Upper lobe of left lung (tissue), 6 donors: ENCODE results near the gene IDS. TPM values are rescaled to one million over a fixed set of nuclear protein-coding genes. Genes with fewer than 3 reads are reported as not detected.
"Not testable (repeated sequence)": the region's sequence is repeated elsewhere in the genome, so short reads cannot be mapped to it uniquely, and the experiment has no call there.

Experiments used
- ATAC-seq, 2 donors: fragments of 200-7000 bp; cut with Tn5 transposase; one replicate each; pipeline ENCODE4 v1.9.1; 2022; ENCODE audit warnings: mild to moderate bottlenecking in 2 of 2, moderate library complexity in 2 of 2; ENCODE audit not compliant: low FRiP score in 2 of 2
- DNase-seq, 2 donors: peaks; one replicate each; pipeline ENCODE4 v3.0.0-alpha.2; 2019 to 2020
- H3K27ac ChIP-seq, 4 donors: fragments of 200-600 bp; sonication (generic); one replicate each; pipeline ENCODE4 v1.5.1; 2016 to 2019
- H3K27me3 ChIP-seq, 4 donors: fragments of 200-600 bp; sonication (generic); one replicate each; pipeline ENCODE4 v1.5.1; 2017 to 2019
- H3K36me3 ChIP-seq, 4 donors: fragments of 200-600 bp; sonication (generic); one replicate each; pipeline ENCODE4 v1.5.1; 2016 to 2019
- H3K4me1 ChIP-seq, 4 donors: fragments of 200-600 bp; sonication (generic); one replicate each; pipeline ENCODE4 v1.5.1; 2018 to 2019
- H3K4me3 ChIP-seq, 4 donors: fragments of 200-600 bp; sonication (generic); one replicate each; pipeline ENCODE4 v1.5.1; 2017 to 2019; ENCODE audit warnings: mild to moderate bottlenecking in 2 of 4, moderate library complexity in 1 of 4
- H3K9me3 ChIP-seq, 4 donors: fragments of 200-600 bp; sonication (generic); one replicate each; pipeline ENCODE4 v1.5.1; 2018 to 2019
- EP300 ChIP-seq, 4 donors: sonication (generic); formaldehyde crosslinking; IDR thresholded peaks; one replicate each; pipeline ENCODE4 v1.5.1; 2017; ENCODE audit warnings: antibody characterized with exemption in 4 of 4, control low read depth in 2 of 4
- POLR2A ChIP-seq, 4 donors: fragments of 450-650 bp; IDR thresholded peaks; one replicate each; pipeline ENCODE4 v1.5.1; 2016 to 2017; ENCODE audit warnings: antibody characterized with exemption in 4 of 4, mild to moderate bottlenecking in 2 of 4
- POLR2AphosphoS5 ChIP-seq, 2 donors: sonication (generic); formaldehyde crosslinking; IDR thresholded peaks; one replicate each; pipeline ENCODE4 v1.5.1; 2017; ENCODE audit warnings: antibody characterized with exemption in 2 of 2
- WGBS, 2 donors: methylation state at CpG; one replicate each; pipeline ENCODE4 v1.1.5; 2017 to 2018; 5-methylcytosine and 5-hydroxymethylcytosine counted together
- total RNA-seq, 6 donors: library from RNA; depleted of rRNA in 4 of 6; stranded (reverse); fragments of >200 nt in 4 of 6; gene quantifications; one replicate each; pipeline versions ENCODE4 v1.1.0 to v1.2.1, GENCODE V29; 2016 to 2021
- TF ChIP-seq, protein P1 (sequence below), 6 experiments: fragments of 450-650 bp in 4 of 6; fragments of 200-600 bp in 2 of 6; sonication (generic) in 2 of 6; IDR thresholded peaks; one replicate each; pipeline ENCODE4 v1.5.1; 2016 to 2019; ENCODE audit warnings: antibody characterized with exemption in 6 of 6
- donor health status: DM: no; HTN: no; CAD: no; lungs with moderate emphysema.
- donor health status: DM: no; HTN: yes; CAD: no; lungs with severe emphysema.

Gene IDS
- total RNA-seq, 6 donors from 2014 or later: 77.5 to 130 (median 97.5) TPM

DNA sequence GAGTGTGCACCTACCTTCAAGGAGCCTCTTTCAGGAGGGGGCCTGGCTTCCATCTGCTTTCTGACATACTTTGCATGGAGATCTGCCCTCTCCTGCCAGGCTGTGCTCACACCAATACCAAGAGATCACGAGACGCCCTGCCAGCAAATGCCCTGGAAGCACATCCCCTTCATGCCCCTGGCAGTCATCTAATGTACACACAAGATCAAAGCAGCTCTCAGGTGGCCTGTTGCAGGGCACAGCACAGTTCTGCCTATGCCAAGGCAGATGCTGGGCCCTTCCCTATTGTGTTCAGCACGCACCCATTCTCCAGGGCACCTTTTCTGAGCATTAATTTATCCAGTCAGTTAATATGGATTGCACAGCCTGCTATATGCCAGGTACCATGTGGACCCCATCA lies 27.8 kb upstream of the IDS start:
- ATAC-seq, H3K4me1 ChIP-seq, H3K27me3 ChIP-seq, H3K9me3 ChIP-seq, H3K27ac ChIP-seq, H3K4me3 ChIP-seq, DNase-seq: not testable (repeated sequence)
- no CpG with 5 or more reads among the region's 3 CpGs for WGBS, 2 donors
- H3K36me3 ChIP-seq: peaks cover 0 to 11% (median 2%) of the 10 kb centered on the region in 4 donors

DNA sequence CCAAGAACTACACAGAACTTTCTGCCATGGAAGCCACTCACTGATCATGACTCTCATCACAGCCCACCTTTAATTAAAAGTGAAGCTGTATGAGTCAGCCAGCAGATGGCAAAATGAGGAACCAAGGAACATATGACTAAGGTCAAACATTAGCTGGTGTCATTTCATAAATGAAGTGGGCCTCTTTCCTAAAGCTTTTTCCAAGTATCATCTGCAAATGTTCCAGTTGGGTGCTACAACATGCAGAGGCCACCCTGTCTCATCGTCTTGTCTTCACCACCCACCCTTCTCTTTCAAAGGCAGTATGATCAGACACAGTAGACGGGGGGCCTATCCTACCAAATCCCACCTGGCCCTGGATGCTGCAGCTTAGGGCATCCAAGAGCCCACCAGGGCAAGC lies 26.5 kb upstream of the IDS start:
- Histone ChIP-seq H3K27me3 (no peaks in the 10 kb centered on the region), H3K4me3 (no peak overlapping the region), H3K27ac (no peak overlapping the region), H3K9me3 (no peaks in the 10 kb centered on the region), H3K4me1 (no peaks in the 10 kb centered on the region), H3K36me3 (peaks cover 0 to 11% (median 2%) of the 10 kb centered on the region in 4 donors)
- no peak for TF ChIP-seq POLR2A (IDR thresholded peaks at IDR 0.05)
- TF ChIP-seq POLR2AphosphoS5 (IDR thresholded peaks at IDR 0.05): no peak
- TF ChIP-seq, protein P1, sequence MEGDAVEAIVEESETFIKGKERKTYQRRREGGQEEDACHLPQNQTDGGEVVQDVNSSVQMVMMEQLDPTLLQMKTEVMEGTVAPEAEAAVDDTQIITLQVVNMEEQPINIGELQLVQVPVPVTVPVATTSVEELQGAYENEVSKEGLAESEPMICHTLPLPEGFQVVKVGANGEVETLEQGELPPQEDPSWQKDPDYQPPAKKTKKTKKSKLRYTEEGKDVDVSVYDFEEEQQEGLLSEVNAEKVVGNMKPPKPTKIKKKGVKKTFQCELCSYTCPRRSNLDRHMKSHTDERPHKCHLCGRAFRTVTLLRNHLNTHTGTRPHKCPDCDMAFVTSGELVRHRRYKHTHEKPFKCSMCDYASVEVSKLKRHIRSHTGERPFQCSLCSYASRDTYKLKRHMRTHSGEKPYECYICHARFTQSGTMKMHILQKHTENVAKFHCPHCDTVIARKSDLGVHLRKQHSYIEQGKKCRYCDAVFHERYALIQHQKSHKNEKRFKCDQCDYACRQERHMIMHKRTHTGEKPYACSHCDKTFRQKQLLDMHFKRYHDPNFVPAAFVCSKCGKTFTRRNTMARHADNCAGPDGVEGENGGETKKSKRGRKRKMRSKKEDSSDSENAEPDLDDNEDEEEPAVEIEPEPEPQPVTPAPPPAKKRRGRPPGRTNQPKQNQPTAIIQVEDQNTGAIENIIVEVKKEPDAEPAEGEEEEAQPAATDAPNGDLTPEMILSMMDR (IDR thresholded peaks at IDR 0.05): no peak
- TF ChIP-seq EP300 (IDR thresholded peaks at IDR 0.05): no peak
- WGBS, 2 donors: 69 to 91% methylated on average over 1 to 2 of the region's 2 CpGs
- ATAC-seq: peak in 1 of 2 donors; percentile 35
- no peak for DNase-seq

DNA sequence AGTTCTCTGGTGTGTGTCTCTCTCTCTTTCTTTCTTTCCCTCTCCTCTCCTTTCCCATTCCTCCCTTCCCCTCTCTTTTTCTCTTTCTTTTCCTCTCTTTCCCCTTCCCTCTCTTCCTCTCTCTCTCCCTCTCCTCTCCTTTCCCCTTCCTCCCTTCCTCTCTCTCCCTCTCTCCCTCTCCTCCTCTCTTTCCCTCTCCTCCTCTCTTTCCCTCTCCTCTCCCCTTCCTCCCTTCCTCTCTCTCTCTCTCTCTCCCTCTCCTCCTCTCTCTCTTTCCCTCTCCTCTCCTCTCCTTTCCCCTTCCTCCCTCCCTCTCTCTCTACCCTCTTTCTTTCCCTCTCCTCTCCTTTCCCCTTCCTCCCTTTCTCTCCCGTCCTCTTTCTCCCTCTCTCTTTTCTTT lies 23.3 kb upstream of the IDS start:
- 30 to 87% methylated on average over 1 of the region's 1 CpG for WGBS, 2 donors
- H3K27me3 ChIP-seq: no peaks in the 10 kb centered on the region
- H3K27ac ChIP-seq: no peak overlapping the region
- H3K4me1 ChIP-seq: no peaks in the 10 kb centered on the region
- no peak overlapping the region for H3K4me3 ChIP-seq
- DNase-seq (no peak), ATAC-seq (no peak)
- H3K9me3 ChIP-seq: no peaks in the 10 kb centered on the region
- H3K36me3 ChIP-seq: peaks cover 0 to 6% (median 0%) of the 10 kb centered on the region in 4 donors
- TF ChIP-seq, protein P1 (IDR thresholded peaks at IDR 0.05): no peak
- no peak for TF ChIP-seq EP300 (IDR thresholded peaks at IDR 0.05)
- no peak for TF ChIP-seq POLR2AphosphoS5 (IDR thresholded peaks at IDR 0.05)
- no peak for TF ChIP-seq POLR2A (IDR thresholded peaks at IDR 0.05)

DNA sequence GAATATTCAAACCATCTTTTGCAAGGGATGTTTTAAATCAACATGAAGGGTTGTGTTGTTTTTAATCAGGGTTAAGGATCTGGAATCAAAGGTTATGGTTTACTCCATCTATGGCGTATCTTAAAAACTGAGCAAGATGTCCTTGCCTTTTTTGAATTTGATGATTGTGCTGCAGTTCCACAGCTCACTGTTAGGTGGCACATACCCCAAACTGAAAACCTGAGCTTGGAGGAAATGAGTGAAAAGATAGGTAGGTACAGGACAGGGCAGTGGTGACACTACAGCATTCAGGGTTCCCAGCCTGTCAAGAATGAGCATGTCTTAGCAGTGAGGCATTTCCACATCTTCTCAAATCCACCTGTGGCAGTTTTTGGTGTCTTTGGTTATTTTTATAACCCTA lies 22.6 kb upstream of the IDS start:
- TF ChIP-seq POLR2AphosphoS5 (IDR thresholded peaks at IDR 0.05) (no peak), EP300 (IDR thresholded peaks at IDR 0.05) (no peak), POLR2A (IDR thresholded peaks at IDR 0.05) (no peak)
- TF ChIP-seq, protein P1 (IDR thresholded peaks at IDR 0.05): peak; percentile 29 to 50 (median 36)
- no peak overlapping the region for H3K27ac ChIP-seq

DNA sequence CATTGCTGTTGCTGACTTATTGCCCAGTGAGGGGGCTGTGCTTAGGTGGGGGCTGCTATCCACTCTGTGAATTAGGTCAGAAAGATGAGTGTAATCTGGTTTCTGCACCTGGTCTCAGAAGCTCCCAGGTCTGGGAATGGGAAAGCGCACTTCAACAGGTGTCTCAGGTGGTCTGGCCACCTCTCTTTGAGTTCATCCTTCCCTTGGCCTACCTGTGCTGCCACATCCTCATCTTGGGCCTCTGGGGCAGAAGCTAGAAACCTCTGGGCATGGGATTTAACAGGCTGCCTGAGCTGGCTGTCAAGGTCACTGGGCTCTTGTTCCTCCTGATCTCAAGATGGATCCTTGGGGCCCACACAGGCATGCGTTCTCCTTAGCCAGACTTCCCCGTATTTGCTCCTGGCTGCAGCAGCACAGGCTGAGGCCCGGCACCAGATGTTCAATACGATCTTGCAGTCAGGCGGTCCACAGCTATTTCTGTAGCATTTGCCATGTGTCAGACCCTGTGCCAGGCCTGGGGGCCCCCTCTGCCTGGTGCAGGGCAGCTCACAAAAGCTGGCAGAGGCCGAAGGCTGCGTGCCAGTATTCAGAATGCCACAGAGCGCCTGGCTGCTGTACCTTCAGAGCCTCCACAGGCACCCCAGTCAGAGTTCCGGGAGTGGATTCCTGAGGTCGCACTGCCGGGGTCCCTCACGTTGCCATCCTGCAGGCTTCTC lies 21.4 kb upstream of the IDS start:
- WGBS, 2 donors: 80 to 100% methylated on average over 1 to 4 of the region's 13 CpGs
- H3K9me3 ChIP-seq, DNase-seq, H3K27ac ChIP-seq, H3K27me3 ChIP-seq, ATAC-seq, H3K4me1 ChIP-seq, H3K36me3 ChIP-seq, H3K4me3 ChIP-seq: not testable (repeated sequence)

More for the DNA sequence above, 22.6 kb upstream of the IDS start:
- Histone ChIP-seq H3K4me1 (no peaks in the 10 kb centered on the region), H3K36me3 (peaks cover 0 to 6% (median 0%) of the 10 kb centered on the region in 4 donors), H3K27me3 (no peaks in the 10 kb centered on the region), H3K9me3 (no peaks in the 10 kb centered on the region), H3K4me3 (no peak overlapping the region)
- no peak for DNase-seq
- ATAC-seq: no peak
- 40 to 64% methylated on average over 1 of the region's 1 CpG for WGBS, 2 donors

DNA sequence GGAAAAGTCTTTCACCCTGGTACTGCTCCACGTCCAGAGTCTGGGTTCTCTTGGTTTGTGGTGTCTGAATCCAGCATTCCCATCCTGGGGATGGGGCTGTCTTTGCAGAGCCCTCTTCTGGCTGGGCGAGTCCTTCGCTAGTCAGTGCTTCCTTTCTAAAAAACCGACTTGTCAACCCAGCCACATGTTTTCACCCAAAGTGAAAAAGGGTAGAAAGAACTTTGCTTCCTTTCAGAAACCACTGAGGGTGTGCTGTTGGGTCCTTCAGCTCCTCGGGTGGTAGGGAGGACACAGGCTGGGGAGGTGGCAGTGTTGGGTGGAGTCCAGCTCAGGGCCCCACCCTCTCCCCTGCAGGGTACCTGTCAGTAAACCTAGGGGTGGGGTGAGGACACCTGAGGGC lies 20.8 kb upstream of the IDS start:
- 57% methylated on average over 5 of the region's 5 CpGs; no CpG with 5 or more reads in 1 of the 2 donors for WGBS, 2 donors
- not testable (repeated sequence) for H3K36me3 ChIP-seq, H3K4me3 ChIP-seq, H3K4me1 ChIP-seq, H3K27ac ChIP-seq, DNase-seq, H3K27me3 ChIP-seq, H3K9me3 ChIP-seq
- ATAC-seq: peak; percentile 23 to 37

DNA sequence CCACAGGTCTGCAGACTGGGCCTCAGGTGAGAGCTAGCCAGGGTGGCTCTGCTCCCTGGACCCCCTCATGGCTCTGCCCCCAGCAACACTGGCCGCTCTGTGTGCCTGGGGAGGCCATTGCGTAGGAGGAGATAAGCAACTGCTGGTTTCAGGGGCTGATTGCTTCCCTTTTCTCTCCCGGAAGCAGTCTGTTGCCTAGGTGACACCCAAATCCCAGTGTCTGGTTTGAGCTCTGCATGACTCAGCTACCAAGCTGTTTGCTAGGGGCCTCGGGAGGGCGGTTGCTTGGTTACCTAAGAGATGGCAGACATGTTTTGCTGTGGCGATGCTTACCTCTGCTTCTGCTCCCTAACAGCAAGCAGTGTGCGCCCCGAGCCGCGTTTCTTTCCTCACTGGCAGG lies 20.3 kb upstream of the IDS start:
- DNase-seq (peak in 1 of 2 donors; percentile 58), ATAC-seq (peak; percentile 73 to 94)
- not testable (repeated sequence) for H3K27ac ChIP-seq, H3K9me3 ChIP-seq, H3K4me3 ChIP-seq, H3K36me3 ChIP-seq, H3K4me1 ChIP-seq, H3K27me3 ChIP-seq
- 35% methylated on average over 5 of the region's 10 CpGs; no CpG with 5 or more reads in 1 of the 2 donors for WGBS, 2 donors
